ENCODE measurements around the gene HSD17B1. TPM values are rescaled to one million over a fixed set of nuclear protein-coding genes. Genes with fewer than 3 reads are reported as not detected.

Gene HSD17B1
- total and polyA plus RNA-seq, 2 of the 13 experiments (the other 11 are each of a cell fraction or from before 2014, with no cell fraction given), result 0.54 to 0.93 TPM

DNA sequence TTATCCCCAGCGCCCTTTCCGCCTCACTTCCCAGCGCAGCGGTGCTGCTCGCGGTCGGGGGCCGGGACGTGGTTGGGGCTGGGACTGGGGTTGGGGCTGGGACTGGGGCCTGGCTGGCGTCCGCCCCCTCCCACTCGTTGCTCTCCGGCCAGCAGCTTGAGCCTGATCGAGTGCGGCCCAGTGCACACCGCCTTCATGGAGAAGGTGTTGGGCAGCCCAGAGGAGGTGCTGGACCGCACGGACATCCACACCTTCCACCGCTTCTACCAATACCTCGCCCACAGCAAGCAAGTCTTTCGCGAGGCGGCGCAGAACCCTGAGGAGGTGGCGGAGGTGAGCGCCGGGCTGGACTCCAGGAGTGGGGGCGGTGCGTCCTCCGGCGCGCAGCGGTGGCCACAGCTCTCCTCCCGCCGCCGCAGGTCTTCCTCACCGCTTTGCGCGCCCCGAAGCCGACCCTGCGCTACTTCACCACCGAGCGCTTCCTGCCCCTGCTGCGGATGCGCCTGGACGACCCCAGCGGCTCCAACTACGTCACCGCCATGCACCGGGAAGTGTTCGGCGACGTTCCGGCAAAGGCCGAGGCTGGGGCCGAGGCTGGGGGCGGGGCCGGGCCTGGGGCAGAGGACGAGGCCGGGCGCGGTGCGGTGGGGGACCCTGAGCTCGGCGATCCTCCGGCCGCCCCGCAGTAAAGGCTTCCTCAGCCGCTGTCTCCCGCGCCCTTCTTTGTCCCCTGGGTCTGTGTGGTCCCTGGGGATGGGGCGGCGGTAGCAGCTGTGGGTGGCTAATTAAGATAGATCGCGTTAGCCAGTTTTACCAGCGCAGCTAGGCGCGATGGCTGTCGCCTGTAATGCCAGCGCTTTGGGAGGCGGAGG, 1.8 kb downstream of the HSD17B1 start (continued):
- TF ChIP-seq ZC3H13 (CRISPR knock-in tag; IDR thresholded peaks at IDR 0.05) (peak; percentile 89), ZNF354B (CRISPR knock-in tag; IDR thresholded peaks at IDR 0.05) (no peak), RCOR2 (CRISPR knock-in tag; IDR thresholded peaks at IDR 0.05) (no peak), ZNF382 (CRISPR knock-in tag; IDR thresholded peaks at IDR 0.05; ENCODE audit: borderline replicate concordance) (no peak), KLF12 (CRISPR knock-in tag; IDR thresholded peaks at IDR 0.05; ENCODE audit: borderline replicate concordance) (peak; percentile 54; the same call in 1 of the 2 replicates), SOX5 (CRISPR knock-in tag; IDR thresholded peaks at IDR 0.05; ENCODE audit: borderline replicate concordance) (peak; percentile 72; the same call in 1 of the 2 replicates), POLR2AphosphoS2 (IDR thresholded peaks at IDR 0.05; ENCODE audit: low read depth, low read length) (0 out of 2 replicates have a peak, but pooled peaks have one; percentile 46), ZNF234 (CRISPR knock-in tag; conservative IDR thresholded peaks at IDR 0.05) (no peak), ZNF572 (CRISPR knock-in tag; IDR thresholded peaks at IDR 0.05) (peak; percentile 17; the same call in 1 of the 2 replicates), MED8 (CRISPR knock-in tag; IDR thresholded peaks at IDR 0.05; ENCODE audit: insufficient replicate concordance) (peak; percentile 82), U2AF1 (optimal IDR thresholded peaks at IDR 0.05; ENCODE audit: low read depth, low read length) (no peak), MIER3 (CRISPR knock-in tag; IDR thresholded peaks at IDR 0.05; ENCODE audit: borderline replicate concordance) (peak; percentile 92), SUZ12 (IDR thresholded peaks at IDR 0.05; ENCODE audit: low read depth, low read length) (no peak), TOE1 (CRISPR knock-in tag; IDR thresholded peaks at IDR 0.05) (no peak; the same call in 1 of the 2 replicates), ZFAT (CRISPR knock-in tag; conservative IDR thresholded peaks at IDR 0.05) (no peak), MTA3 (CRISPR knock-in tag; IDR thresholded peaks at IDR 0.05) (no peak), ZNF546 (CRISPR knock-in tag; conservative IDR thresholded peaks at IDR 0.05) (peak; percentile 97)
- TF ChIP-seq, protein P1, sequence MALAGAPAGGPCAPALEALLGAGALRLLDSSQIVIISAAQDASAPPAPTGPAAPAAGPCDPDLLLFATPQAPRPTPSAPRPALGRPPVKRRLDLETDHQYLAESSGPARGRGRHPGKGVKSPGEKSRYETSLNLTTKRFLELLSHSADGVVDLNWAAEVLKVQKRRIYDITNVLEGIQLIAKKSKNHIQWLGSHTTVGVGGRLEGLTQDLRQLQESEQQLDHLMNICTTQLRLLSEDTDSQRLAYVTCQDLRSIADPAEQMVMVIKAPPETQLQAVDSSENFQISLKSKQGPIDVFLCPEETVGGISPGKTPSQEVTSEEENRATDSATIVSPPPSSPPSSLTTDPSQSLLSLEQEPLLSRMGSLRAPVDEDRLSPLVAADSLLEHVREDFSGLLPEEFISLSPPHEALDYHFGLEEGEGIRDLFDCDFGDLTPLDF (CRISPR knock-in tag; IDR thresholded peaks at IDR 0.05), result no peak
- TF ChIP-seq, protein P2, sequence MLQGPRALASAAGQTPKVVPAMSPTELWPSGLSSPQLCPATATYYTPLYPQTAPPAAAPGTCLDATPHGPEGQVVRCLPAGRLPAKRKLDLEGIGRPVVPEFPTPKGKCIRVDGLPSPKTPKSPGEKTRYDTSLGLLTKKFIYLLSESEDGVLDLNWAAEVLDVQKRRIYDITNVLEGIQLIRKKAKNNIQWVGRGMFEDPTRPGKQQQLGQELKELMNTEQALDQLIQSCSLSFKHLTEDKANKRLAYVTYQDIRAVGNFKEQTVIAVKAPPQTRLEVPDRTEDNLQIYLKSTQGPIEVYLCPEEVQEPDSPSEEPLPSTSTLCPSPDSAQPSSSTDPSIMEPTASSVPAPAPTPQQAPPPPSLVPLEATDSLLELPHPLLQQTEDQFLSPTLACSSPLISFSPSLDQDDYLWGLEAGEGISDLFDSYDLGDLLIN (CRISPR knock-in tag; IDR thresholded peaks at IDR 0.05; ENCODE audit: borderline replicate concordance), result peak; percentile 83; the same call in 1 of the 2 replicates
- TF ChIP-seq, protein P3, sequence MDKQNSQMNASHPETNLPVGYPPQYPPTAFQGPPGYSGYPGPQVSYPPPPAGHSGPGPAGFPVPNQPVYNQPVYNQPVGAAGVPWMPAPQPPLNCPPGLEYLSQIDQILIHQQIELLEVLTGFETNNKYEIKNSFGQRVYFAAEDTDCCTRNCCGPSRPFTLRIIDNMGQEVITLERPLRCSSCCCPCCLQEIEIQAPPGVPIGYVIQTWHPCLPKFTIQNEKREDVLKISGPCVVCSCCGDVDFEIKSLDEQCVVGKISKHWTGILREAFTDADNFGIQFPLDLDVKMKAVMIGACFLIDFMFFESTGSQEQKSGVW (CRISPR knock-in tag; IDR thresholded peaks at IDR 0.05; ENCODE audit: borderline replicate concordance), result no peak
- TF ChIP-seq, protein P4, sequence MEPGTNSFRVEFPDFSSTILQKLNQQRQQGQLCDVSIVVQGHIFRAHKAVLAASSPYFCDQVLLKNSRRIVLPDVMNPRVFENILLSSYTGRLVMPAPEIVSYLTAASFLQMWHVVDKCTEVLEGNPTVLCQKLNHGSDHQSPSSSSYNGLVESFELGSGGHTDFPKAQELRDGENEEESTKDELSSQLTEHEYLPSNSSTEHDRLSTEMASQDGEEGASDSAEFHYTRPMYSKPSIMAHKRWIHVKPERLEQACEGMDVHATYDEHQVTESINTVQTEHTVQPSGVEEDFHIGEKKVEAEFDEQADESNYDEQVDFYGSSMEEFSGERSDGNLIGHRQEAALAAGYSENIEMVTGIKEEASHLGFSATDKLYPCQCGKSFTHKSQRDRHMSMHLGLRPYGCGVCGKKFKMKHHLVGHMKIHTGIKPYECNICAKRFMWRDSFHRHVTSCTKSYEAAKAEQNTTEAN (CRISPR knock-in tag; conservative IDR thresholded peaks at IDR 0.05), result peak; percentile 73; the same call in 1 of the 2 replicates
- TF ChIP-seq, protein P5, sequence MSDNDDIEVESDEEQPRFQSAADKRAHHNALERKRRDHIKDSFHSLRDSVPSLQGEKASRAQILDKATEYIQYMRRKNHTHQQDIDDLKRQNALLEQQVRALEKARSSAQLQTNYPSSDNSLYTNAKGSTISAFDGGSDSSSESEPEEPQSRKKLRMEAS (IDR thresholded peaks at IDR 0.05), result peak; percentile 95
- TF ChIP-seq, protein P6, sequence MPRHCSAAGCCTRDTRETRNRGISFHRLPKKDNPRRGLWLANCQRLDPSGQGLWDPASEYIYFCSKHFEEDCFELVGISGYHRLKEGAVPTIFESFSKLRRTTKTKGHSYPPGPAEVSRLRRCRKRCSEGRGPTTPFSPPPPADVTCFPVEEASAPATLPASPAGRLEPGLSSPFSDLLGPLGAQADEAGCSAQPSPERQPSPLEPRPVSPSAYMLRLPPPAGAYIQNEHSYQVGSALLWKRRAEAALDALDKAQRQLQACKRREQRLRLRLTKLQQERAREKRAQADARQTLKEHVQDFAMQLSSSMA (CRISPR knock-in tag; IDR thresholded peaks at IDR 0.05), result peak; percentile 97
